Measurements from ENCODE around the gene LHPP.

- no peak for TF ChIP-seq CTCF (IDR thresholded peaks at IDR 0.05; ENCODE audit: low read depth, low read length, poor library complexity, severe bottlenecking)
- no peak for TF ChIP-seq EZH2phosphoT487 (IDR thresholded peaks at IDR 0.05; ENCODE audit: borderline replicate concordance, low read length)
These were observed 65.1 kb downstream of the LHPP start for GRCh38 chr10:124526621-124527267.
